Smooth muscle cell (in vitro differentiated cells): ENCODE results near the gene P2RX7. TPM values are rescaled to one million over a fixed set of nuclear protein-coding genes. Genes with fewer than 3 reads are reported as not detected.

Experiments
- DNase-seq: peaks from one replicate; lab custom pipeline; 2025; ENCODE audit not compliant: unreplicated experiment; lab: John Stamatoyannopoulos, UW
- H2AFZ ChIP-seq: fragments of 200-600 bp; sonication (generic); 2 replicates; pipeline ENCODE4 v1.6.0; 2016; ENCODE audit warnings: antibody characterized with exemption, low read depth, mild to moderate bottlenecking
- H3F3A ChIP-seq: fragments of 200-600 bp; sonication (generic); 2 replicates; pipeline ENCODE4 v1.6.0; 2017; ENCODE audit warnings: antibody characterized with exemption, low read depth
- H3K27ac ChIP-seq: fragments of 200-600 bp; sonication (generic); 2 replicates; pipeline ENCODE4 v1.5.1; 2016; ENCODE audit warnings: low read depth, mild to moderate bottlenecking
- H3K27me3 ChIP-seq: fragments of 200-600 bp; sonication (generic); 2 replicates; pipeline ENCODE4 v1.6.1; 2016; ENCODE audit warnings: low read depth, mild to moderate bottlenecking
- H3K36me3 ChIP-seq: fragments of 200-600 bp; sonication (generic); 2 replicates; pipeline ENCODE4 v1.5.1; 2016; ENCODE audit warnings: low read depth
- H3K4me1 ChIP-seq: fragments of 200-600 bp; sonication (generic); 2 replicates; pipeline ENCODE4 v1.5.1; 2016; ENCODE audit warnings: low read depth
- H3K4me2 ChIP-seq: fragments of 200-600 bp; sonication (generic); 2 replicates; pipeline ENCODE4 v1.6.0; 2016; ENCODE audit warnings: mild to moderate bottlenecking
- H3K4me3 ChIP-seq: fragments of 200-600 bp; sonication (generic); 2 replicates; pipeline ENCODE4 v1.5.1; 2016; ENCODE audit warnings: mild to moderate bottlenecking
- H3K79me2 ChIP-seq: fragments of 200-600 bp; sonication (generic); 2 replicates; pipeline ENCODE4 v1.6.0; 2016; ENCODE audit warnings: low read depth, mild to moderate bottlenecking
- H3K9ac ChIP-seq: fragments of 200-600 bp; sonication (generic); 2 replicates; pipeline ENCODE4 v1.6.0; 2016; ENCODE audit warnings: low read depth
- H3K9me3 ChIP-seq: fragments of 200-600 bp; sonication (generic); replicated peaks from 2 replicates; pipeline ENCODE4 v1.5.1; 2016; ENCODE audit warnings: low read depth
- H4K20me1 ChIP-seq: fragments of 200-600 bp; sonication (generic); 2 replicates; pipeline ENCODE4 v1.6.0; 2016; ENCODE audit warnings: low read depth
- CTCF ChIP-seq: fragments of 200-600 bp; sonication (generic); IDR thresholded peaks from 2 replicates; pipeline ENCODE4 v1.5.1; 2017; ENCODE audit warnings: borderline replicate concordance, mild to moderate bottlenecking, antibody characterized with exemption; ENCODE audit not compliant: insufficient read depth, poor library complexity, severe bottlenecking
- WGBS: methylation state at CpG from one replicate; pipeline ENCODE4 v1.1.7; 2016; ENCODE audit warnings: low lambda C conversion rate; 5-methylcytosine and 5-hydroxymethylcytosine counted together
- polyA plus RNA-seq: library from polyadenylated mRNA; unstranded; fragments of >200 nt; fragmentation: Nextera tagmentation; extraction: Ambion mirVana; gene quantifications from 2 replicates; pipeline ENCODE4 v1.2.1, GENCODE V29; 2016
- total RNA-seq: library from RNA; depleted of rRNA; stranded (reverse); fragments of >200 nt; gene quantifications from 2 replicates; pipeline ENCODE4 v1.2.3, GENCODE V29; 2014

Gene P2RX7
- total and polyA plus RNA-seq, 2 experiments from 2014 or later, result 1.1 to 1.6 TPM

DNA sequence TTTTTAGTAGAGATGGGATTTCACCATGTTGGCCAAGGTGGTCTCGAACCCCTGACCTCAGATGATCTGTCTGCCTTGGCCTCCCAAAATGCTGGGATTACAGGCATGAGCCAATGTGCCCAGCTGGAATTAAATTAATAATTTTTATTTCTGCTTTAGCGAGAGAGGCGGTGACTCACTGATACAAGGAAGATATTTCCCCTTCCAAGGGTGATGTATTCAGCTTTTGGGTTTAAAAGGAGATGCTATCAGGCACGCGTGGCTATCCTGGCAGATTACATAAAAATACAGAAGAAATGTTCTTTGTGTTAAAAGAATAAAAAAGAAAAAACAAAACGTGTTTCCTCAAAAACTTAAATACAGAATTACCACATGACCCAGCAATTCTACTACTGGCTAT, 12.4 kb upstream of the P2RX7 start:
- no peaks in the 10 kb centered on the region for H4K20me1 ChIP-seq
- no peak overlapping the region for H3K4me2 ChIP-seq
- H3K4me1 ChIP-seq, result no peaks in the 10 kb centered on the region
- H3F3A ChIP-seq, result no peaks in the 10 kb centered on the region
- no peaks in the 10 kb centered on the region for H3K36me3 ChIP-seq
- H3K9ac ChIP-seq, result no peak overlapping the region
- no peak overlapping the region for H3K4me3 ChIP-seq
- 63% methylated on average over 6 of the region's 6 CpGs for WGBS
- no peaks in the 10 kb centered on the region for H3K79me2 ChIP-seq
- no peak for TF ChIP-seq CTCF
- DNase-seq, result no peak
- peaks cover 4% of the 10 kb centered on the region for H3K27me3 ChIP-seq
- H3K27ac ChIP-seq, result no peak overlapping the region
- H2AFZ ChIP-seq, result no peak overlapping the region
- H3K9me3 ChIP-seq, result no peaks in the 10 kb centered on the region

- no peak overlapping the region for H2AFZ ChIP-seq
- TF ChIP-seq CTCF, result no peak
- no peaks in the 10 kb centered on the region for H3K4me1 ChIP-seq
- no peak overlapping the region for H3K4me2 ChIP-seq
- no peak overlapping the region for H3K27ac ChIP-seq
- H3K27me3 ChIP-seq, result peaks cover 4% of the 10 kb centered on the region
- no peaks in the 10 kb centered on the region for H3K36me3 ChIP-seq
- no peaks in the 10 kb centered on the region for H4K20me1 ChIP-seq
- no peaks in the 10 kb centered on the region for H3K79me2 ChIP-seq
- H3F3A ChIP-seq, result no peaks in the 10 kb centered on the region
- no peak overlapping the region for H3K4me3 ChIP-seq
- no peaks in the 10 kb centered on the region for H3K9me3 ChIP-seq
- H3K9ac ChIP-seq, result no peak overlapping the region
- DNase-seq, result no peak
- WGBS, result 83% methylated on average over 8 of the region's 8 CpGs
These were observed 11.5 kb upstream of the P2RX7 start for GRCh38 chr12:121120989-121121755.

GRCh38 chr12:121121805-121122204, 10.9 kb upstream of the P2RX7 start:
- no peaks in the 10 kb centered on the region for H3K9me3 ChIP-seq
- no peak overlapping the region for H2AFZ ChIP-seq
- H3K9ac ChIP-seq, result no peak overlapping the region
- H3K4me3 ChIP-seq, result no peak overlapping the region
- peaks cover 4% of the 10 kb centered on the region for H3K27me3 ChIP-seq
- no peaks in the 10 kb centered on the region for H3K4me1 ChIP-seq
- TF ChIP-seq CTCF, result no peak
- WGBS, result 96% methylated on average over 4 of the region's 4 CpGs
- H3K4me2 ChIP-seq, result no peak overlapping the region
- no peaks in the 10 kb centered on the region for H3K79me2 ChIP-seq
- no peaks in the 10 kb centered on the region for H4K20me1 ChIP-seq
- no peak overlapping the region for H3K27ac ChIP-seq
- H3K36me3 ChIP-seq, result no peaks in the 10 kb centered on the region
- no peaks in the 10 kb centered on the region for H3F3A ChIP-seq
- DNase-seq, result no peak

GRCh38 chr12:121123488-121123887, 9.2 kb upstream of the P2RX7 start:
- H3K4me2 ChIP-seq, result no peak overlapping the region
- H3K27ac ChIP-seq, result no peak overlapping the region
- no peak for TF ChIP-seq CTCF
- H3K4me1 ChIP-seq, result no peaks in the 10 kb centered on the region
- H3K27me3 ChIP-seq, result peaks cover 4% of the 10 kb centered on the region
- H3K79me2 ChIP-seq, result no peaks in the 10 kb centered on the region
- no peaks in the 10 kb centered on the region for H3K36me3 ChIP-seq
- no peak for DNase-seq
- H3K9me3 ChIP-seq, result no peaks in the 10 kb centered on the region
- no peaks in the 10 kb centered on the region for H4K20me1 ChIP-seq
- H3K4me3 ChIP-seq, result no peak overlapping the region
- no peaks in the 10 kb centered on the region for H3F3A ChIP-seq
- H3K9ac ChIP-seq, result no peak overlapping the region
- no peak overlapping the region for H2AFZ ChIP-seq
- 93% methylated on average over 2 of the region's 2 CpGs for WGBS
